ENCODE results near the gene CNDP2.

CNDP2 gene

GRCh38 chr18:74495581-74496507, at the start of gene CNDP2:
TSS of gene CNDP2 (plus strand) at chr18:74496363. CDS start at chr18:74499974, 3,611 bp downstream.
- Histone ChIP-seq H2AFZ (ENCODE audit: low read length, unreplicated experiment) (peak within 1 kb of the TSS; percentile 84), H3K36me3 (ENCODE audit: insufficient read depth, low read length) (no peaks in the 10 kb centered on the region), H3K4me1 (ENCODE audit: control insufficient read depth, insufficient read depth, low read length, unreplicated experiment) (peaks cover 17% of the 10 kb centered on the region), H3K27me3 (ENCODE audit: insufficient read depth, low read length) (peaks cover 26% of the 10 kb centered on the region), H3K79me2 (ENCODE audit: control insufficient read depth, insufficient read depth, low read length, unreplicated experiment) (peaks cover 12% of the 10 kb centered on the region), H3K27ac (ENCODE audit: low read depth, low read length) (peak within 1 kb of the TSS; percentile 42; the same call in 1 of the 2 replicates), H3K4me3 (ENCODE audit: low read depth, low read length) (peak within 1 kb of the TSS; percentile 87)

- Histone ChIP-seq H3K4me3 (ENCODE audit: low read depth, low read length) (no peak overlapping the region), H3K27ac (ENCODE audit: low read depth, low read length) (no peak overlapping the region), H3K27me3 (ENCODE audit: insufficient read depth, low read length) (peaks cover 84% of the 10 kb centered on the region), H3K4me1 (ENCODE audit: control insufficient read depth, insufficient read depth, low read length, unreplicated experiment) (no peaks in the 10 kb centered on the region), H2AFZ (ENCODE audit: low read length, unreplicated experiment) (no peak overlapping the region), H3K79me2 (ENCODE audit: control insufficient read depth, insufficient read depth, low read length, unreplicated experiment) (no peaks in the 10 kb centered on the region), H3K36me3 (ENCODE audit: insufficient read depth, low read length) (no peaks in the 10 kb centered on the region)
Measured at GRCh38 chr18:74446631-74447403, 49.3 kb upstream of the CNDP2 start.

- no peak overlapping the region for H3K27ac ChIP-seq (ENCODE audit: low read depth, low read length)
- H3K4me1 ChIP-seq (ENCODE audit: control insufficient read depth, insufficient read depth, low read length, unreplicated experiment): no peaks in the 10 kb centered on the region
- peaks cover 87% of the 10 kb centered on the region for H3K27me3 ChIP-seq (ENCODE audit: insufficient read depth, low read length)
- no peak overlapping the region for H3K4me3 ChIP-seq (ENCODE audit: low read depth, low read length)
- no peaks in the 10 kb centered on the region for H3K79me2 ChIP-seq (ENCODE audit: control insufficient read depth, insufficient read depth, low read length, unreplicated experiment)
- H2AFZ ChIP-seq (ENCODE audit: low read length, unreplicated experiment): no peak overlapping the region
- H3K36me3 ChIP-seq (ENCODE audit: insufficient read depth, low read length): no peaks in the 10 kb centered on the region
Measured at GRCh38 chr18:74447404-74448152, 48.6 kb upstream of the CNDP2 start.

DNA sequence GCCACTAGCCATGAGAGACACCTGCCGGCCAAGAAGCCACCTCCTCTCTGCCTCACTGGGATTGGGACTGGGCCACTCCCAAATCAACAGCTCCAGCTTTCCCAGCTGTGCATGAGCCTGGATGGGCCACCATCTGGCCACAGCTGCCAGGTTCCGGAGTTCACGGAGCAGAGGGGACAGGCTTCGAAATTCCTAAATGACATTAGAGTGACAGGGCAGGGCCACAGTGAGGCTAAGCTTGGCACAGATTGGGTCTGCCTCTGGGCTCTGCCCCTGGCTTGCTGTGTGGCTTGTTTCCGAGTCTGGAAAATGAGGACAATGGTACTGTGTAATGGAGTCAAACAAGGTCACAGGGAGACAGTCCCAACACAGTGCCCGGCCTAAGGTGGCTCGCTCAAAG, 45.5 kb upstream of the CNDP2 start:
- no peak overlapping the region for H3K27ac ChIP-seq (ENCODE audit: low read depth, low read length)
- no peaks in the 10 kb centered on the region for H3K36me3 ChIP-seq (ENCODE audit: insufficient read depth, low read length)

DNA sequence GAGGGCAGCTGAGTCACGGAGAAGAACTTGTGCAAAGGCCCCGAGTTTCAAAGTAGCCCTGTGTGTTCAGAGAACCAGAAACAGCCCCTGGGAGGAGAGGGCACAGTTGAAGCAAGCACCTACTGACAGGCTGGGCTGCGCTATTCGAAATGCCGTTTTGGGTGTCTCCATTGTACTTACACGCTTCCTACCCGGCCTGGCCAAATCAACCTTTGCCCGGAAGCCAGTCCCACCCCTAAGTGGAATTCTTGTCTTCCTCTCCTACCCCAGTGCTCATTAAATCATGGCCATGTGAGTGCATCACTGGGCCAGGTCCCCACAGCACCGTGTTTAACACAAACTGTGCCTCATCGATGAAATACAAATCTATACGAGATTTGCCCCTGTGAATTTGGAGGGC, 45.0 kb upstream of the CNDP2 start:
- Histone ChIP-seq H3K79me2 (ENCODE audit: control insufficient read depth, insufficient read depth, low read length, unreplicated experiment) (no peaks in the 10 kb centered on the region), H3K27me3 (ENCODE audit: insufficient read depth, low read length) (peaks cover 86% of the 10 kb centered on the region), H3K4me1 (ENCODE audit: control insufficient read depth, insufficient read depth, low read length, unreplicated experiment) (no peaks in the 10 kb centered on the region), H3K4me3 (ENCODE audit: low read depth, low read length) (no peak overlapping the region), H3K27ac (ENCODE audit: low read depth, low read length) (no peak overlapping the region), H2AFZ (ENCODE audit: low read length, unreplicated experiment) (no peak overlapping the region), H3K36me3 (ENCODE audit: insufficient read depth, low read length) (no peaks in the 10 kb centered on the region)

More for the DNA sequence above, 45.5 kb upstream of the CNDP2 start:
- no peaks in the 10 kb centered on the region for H3K4me1 ChIP-seq (ENCODE audit: control insufficient read depth, insufficient read depth, low read length, unreplicated experiment)
- no peak overlapping the region for H2AFZ ChIP-seq (ENCODE audit: low read length, unreplicated experiment)
- H3K79me2 ChIP-seq (ENCODE audit: control insufficient read depth, insufficient read depth, low read length, unreplicated experiment): no peaks in the 10 kb centered on the region
- H3K4me3 ChIP-seq (ENCODE audit: low read depth, low read length): no peak overlapping the region
- H3K27me3 ChIP-seq (ENCODE audit: insufficient read depth, low read length): peaks cover 86% of the 10 kb centered on the region

DNA sequence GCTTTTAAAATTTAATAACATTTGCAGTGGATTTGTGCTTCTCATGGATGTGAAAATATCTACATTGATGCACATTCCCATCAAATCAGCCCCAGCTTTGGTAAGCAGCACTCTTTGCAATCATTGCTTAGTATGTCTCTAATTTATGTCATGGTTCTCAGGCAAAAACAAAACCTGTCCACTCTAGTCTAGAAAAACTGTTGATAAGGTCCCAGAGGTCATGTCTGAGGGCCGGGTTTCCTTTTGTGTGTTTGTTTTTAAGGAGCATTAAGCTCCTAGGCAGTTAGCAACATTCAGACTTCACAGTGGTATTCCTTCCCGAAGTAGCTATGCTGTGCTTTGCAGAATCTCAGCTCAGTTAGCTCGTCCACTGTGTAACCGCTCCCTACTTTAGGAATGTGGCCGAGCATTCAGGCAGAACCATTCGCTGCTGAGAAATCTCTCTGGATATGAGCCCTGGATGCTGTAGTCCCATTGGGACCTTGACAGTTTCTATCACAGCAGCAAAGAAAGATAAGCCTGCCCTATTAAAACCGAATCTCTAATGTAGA, 43.1 kb upstream of the CNDP2 start:
- no peak overlapping the region for H3K4me3 ChIP-seq (ENCODE audit: low read depth, low read length)
- H3K27me3 ChIP-seq (ENCODE audit: insufficient read depth, low read length): peaks cover 88% of the 10 kb centered on the region
- H3K27ac ChIP-seq (ENCODE audit: low read depth, low read length): no peak overlapping the region
- H3K36me3 ChIP-seq (ENCODE audit: insufficient read depth, low read length): no peaks in the 10 kb centered on the region
- H2AFZ ChIP-seq (ENCODE audit: low read length, unreplicated experiment): no peak overlapping the region
- no peaks in the 10 kb centered on the region for H3K4me1 ChIP-seq (ENCODE audit: control insufficient read depth, insufficient read depth, low read length, unreplicated experiment)
- no peaks in the 10 kb centered on the region for H3K79me2 ChIP-seq (ENCODE audit: control insufficient read depth, insufficient read depth, low read length, unreplicated experiment)

GRCh38 chr18:74453642-74454198, 42.4 kb upstream of the CNDP2 start:
- Histone ChIP-seq H3K27ac (ENCODE audit: low read depth, low read length) (no peak overlapping the region), H3K36me3 (ENCODE audit: insufficient read depth, low read length) (no peaks in the 10 kb centered on the region), H3K27me3 (ENCODE audit: insufficient read depth, low read length) (peaks cover 89% of the 10 kb centered on the region), H3K79me2 (ENCODE audit: control insufficient read depth, insufficient read depth, low read length, unreplicated experiment) (no peaks in the 10 kb centered on the region), H3K4me1 (ENCODE audit: control insufficient read depth, insufficient read depth, low read length, unreplicated experiment) (no peaks in the 10 kb centered on the region), H2AFZ (ENCODE audit: low read length, unreplicated experiment) (no peak overlapping the region), H3K4me3 (ENCODE audit: low read depth, low read length) (no peak overlapping the region)

GRCh38 chr18:74454279-74454751, 41.8 kb upstream of the CNDP2 start:
- H3K4me1 ChIP-seq (ENCODE audit: control insufficient read depth, insufficient read depth, low read length, unreplicated experiment): no peaks in the 10 kb centered on the region
- H3K27me3 ChIP-seq (ENCODE audit: insufficient read depth, low read length): peaks cover 91% of the 10 kb centered on the region
- no peak overlapping the region for H3K27ac ChIP-seq (ENCODE audit: low read depth, low read length)
- no peak overlapping the region for H2AFZ ChIP-seq (ENCODE audit: low read length, unreplicated experiment)
- H3K36me3 ChIP-seq (ENCODE audit: insufficient read depth, low read length): no peaks in the 10 kb centered on the region
- no peak overlapping the region for H3K4me3 ChIP-seq (ENCODE audit: low read depth, low read length)
- H3K79me2 ChIP-seq (ENCODE audit: control insufficient read depth, insufficient read depth, low read length, unreplicated experiment): no peaks in the 10 kb centered on the region

DNA sequence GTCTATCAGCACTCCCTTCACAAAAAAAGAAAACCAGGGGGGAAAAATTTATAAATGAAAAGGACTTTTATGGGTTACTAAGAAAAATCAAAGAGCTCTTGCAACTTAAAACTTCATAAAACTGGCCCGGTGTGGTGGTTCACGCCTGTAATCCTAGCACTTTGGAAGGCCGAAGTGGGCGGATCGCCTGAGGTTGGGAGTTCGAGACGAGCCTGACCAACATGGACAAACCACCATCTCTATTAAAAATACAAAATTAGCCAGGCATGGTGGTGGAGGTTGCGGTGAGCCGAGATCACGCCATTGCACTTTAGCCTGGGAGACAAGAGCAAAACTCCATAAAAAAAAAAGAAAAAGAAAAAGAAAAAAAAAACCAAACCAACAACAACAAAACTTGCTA, 40.8 kb upstream of the CNDP2 start:
- Histone ChIP-seq H3K27me3 (ENCODE audit: insufficient read depth, low read length) (peaks cover 95% of the 10 kb centered on the region), H3K4me3 (ENCODE audit: low read depth, low read length) (no peak overlapping the region), H3K27ac (ENCODE audit: low read depth, low read length) (no peak overlapping the region), H2AFZ (ENCODE audit: low read length, unreplicated experiment) (no peak overlapping the region), H3K79me2 (ENCODE audit: control insufficient read depth, insufficient read depth, low read length, unreplicated experiment) (no peaks in the 10 kb centered on the region), H3K36me3 (ENCODE audit: insufficient read depth, low read length) (no peaks in the 10 kb centered on the region), H3K4me1 (ENCODE audit: control insufficient read depth, insufficient read depth, low read length, unreplicated experiment) (no peaks in the 10 kb centered on the region)

- peaks cover 96% of the 10 kb centered on the region for H3K27me3 ChIP-seq (ENCODE audit: insufficient read depth, low read length)
- H3K27ac ChIP-seq (ENCODE audit: low read depth, low read length): no peak overlapping the region
- H3K79me2 ChIP-seq (ENCODE audit: control insufficient read depth, insufficient read depth, low read length, unreplicated experiment): no peaks in the 10 kb centered on the region
- no peaks in the 10 kb centered on the region for H3K4me1 ChIP-seq (ENCODE audit: control insufficient read depth, insufficient read depth, low read length, unreplicated experiment)
- no peak overlapping the region for H3K4me3 ChIP-seq (ENCODE audit: low read depth, low read length)
- H3K36me3 ChIP-seq (ENCODE audit: insufficient read depth, low read length): no peaks in the 10 kb centered on the region
- no peak overlapping the region for H2AFZ ChIP-seq (ENCODE audit: low read length, unreplicated experiment)
Measured at GRCh38 chr18:74456017-74456348, 40.2 kb upstream of the CNDP2 start.

Data from ACC112 (cell line).